GM18873 (cell line): ENCODE data around the gene RUVBL1.
A peak's percentile ranks its signal among the peaks of the same experiment; 100 is the strongest.

Experiments used
- ATAC-seq: cut with Tn5 transposase; IDR thresholded peaks from one replicate; pipeline ENCODE4 v1.9.1; 2021; ENCODE audit warnings: mild to moderate bottlenecking, moderate library complexity, moderate number of reproducible peaks; ENCODE audit not compliant: unreplicated experiment, low FRiP score

RUVBL1 gene

DNA sequence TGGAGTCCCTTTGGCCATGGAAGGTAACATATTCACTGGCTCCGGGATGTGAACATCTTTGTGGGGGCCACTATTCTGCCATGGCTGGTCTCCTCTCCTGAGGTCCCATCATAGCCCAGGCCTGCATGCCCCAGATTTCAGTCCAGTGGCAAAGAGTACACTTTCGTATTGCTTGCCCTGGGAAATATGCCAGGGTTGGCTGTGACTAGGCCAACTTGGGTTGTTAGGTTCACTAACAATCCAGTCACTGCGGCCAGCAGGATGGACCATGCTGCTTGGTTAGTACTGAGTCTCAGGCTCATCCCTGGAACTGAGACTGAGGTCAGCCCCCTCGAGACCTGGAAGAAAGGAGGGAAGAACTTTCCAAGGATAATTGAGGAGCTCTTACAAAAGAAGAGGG lies 19.9 kb upstream of the RUVBL1 start:
- no peak for ATAC-seq

DNA sequence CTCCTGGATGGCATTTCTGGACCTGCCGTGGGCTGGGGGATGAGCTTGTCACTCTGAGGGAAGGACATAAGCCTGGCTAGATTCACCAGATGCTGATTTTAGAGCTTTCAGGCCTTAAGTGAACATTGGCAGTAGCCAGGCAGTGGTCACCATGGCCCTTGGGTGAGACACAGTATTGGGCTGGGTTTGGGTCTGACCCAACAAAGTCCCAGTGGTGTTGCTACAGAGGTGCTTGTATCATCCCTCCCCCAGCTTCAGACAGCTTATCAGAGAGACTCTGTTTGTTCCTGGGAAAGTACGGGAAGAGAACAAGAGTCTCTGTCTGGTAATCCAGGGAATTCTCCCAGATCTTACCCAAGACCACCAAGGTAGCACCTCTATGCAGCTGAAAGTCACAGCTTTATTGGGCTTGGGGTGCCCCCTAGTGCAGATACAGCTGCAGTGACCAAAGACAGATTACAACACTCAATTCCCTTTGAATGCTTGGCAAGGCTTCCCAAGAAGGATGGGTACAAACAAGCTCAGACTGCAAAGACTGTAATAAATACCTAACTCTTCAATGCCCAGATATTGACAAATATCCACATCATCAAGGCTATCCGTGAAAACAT lies 9.8 kb upstream of the RUVBL1 start:
- no peak for ATAC-seq

DNA sequence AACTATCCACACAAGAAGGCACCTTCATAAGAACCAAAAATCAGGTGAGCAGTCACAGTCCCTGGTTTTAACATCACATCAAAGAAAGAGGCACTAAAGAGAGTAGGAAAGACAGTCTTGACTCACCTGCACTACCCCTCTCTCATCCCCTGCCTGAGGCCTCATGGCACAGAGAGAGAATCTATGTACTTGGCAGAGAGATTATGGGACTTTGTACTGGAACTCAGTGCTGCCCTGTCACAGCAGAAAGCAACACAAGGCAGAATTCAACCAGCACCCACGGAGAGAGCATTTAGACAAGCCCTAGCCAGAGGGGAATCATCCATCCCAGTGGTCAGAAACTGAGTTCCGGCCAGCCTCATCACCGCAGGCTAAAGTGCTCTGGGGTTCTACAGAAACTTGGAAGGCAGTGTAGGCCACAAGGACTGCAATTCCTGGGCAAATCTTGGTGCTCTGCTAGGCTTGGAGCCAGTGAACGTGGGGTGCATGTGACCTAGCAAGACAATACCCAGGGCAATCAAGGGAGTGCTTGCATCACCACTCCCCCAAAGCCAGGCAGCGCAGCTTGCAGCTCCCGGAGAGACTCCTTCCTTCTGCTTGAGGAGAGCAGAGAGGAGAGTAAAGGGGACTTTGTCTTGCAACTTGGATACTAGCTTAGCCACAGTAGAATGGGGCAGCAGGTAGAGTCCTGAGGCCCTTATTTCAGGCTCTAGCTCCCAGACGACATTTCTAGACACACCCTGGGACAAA lies 8.5 kb upstream of the RUVBL1 start:
- ATAC-seq = no peak

DNA sequence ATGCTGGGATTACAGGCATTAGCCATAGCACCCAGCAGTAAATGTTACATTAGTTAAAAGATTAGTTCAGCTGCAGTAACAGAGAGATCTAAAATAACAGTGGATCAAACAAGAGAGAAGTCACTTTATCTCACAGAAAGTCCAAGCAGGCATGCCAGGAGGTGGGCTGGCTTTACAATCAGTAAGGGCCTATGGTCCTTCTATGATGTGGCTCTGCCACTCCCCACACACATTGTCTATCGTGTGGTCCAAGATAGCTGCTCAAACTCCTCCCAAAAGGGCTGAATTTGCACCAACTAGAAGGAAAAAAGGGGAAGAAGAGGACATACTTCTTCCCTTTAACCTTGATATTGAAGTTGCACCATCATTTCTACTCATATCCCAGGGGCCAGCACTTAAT lies 4.6 kb upstream of the RUVBL1 start:
- ATAC-seq = no peak

DNA sequence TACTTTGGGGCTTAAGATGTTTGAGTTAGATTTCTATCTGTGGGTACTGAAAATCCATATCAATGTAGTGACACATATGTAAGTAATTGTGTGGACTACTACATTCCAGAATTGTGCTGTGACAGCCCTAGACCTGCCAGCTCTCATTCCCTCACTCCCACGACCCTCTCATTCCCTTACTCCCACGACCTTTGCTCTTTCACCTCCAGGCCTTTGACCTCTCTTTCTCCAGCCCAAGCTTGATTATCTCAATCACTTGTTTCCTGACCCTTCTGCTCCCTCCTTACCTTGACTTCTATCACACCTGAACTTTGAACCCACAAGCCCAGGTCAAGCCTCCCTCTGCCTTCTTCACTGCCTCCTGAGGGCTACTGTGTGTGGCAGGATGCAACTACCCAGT lies 3.6 kb upstream of the RUVBL1 start:
- no peak for ATAC-seq

DNA sequence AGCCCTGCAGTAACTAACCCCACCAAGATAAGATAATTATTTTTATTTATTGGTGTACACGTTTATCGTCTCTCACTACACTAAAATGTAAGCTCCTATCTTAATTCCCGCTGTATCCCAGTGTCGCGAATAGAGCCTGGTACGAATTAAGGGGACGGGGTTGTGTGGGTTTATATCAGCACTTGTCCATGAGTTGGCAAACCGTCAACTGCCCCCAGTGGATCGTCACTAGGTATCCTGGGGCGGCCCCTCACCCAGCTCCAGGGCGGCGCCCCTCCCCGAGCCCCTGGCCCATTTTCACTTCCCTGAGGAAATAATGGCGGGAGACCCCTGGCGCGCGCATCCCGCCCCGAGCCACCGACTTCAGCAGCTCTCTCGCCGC lies 465 bp downstream of the RUVBL1 start:
- no peak for ATAC-seq

DNA sequence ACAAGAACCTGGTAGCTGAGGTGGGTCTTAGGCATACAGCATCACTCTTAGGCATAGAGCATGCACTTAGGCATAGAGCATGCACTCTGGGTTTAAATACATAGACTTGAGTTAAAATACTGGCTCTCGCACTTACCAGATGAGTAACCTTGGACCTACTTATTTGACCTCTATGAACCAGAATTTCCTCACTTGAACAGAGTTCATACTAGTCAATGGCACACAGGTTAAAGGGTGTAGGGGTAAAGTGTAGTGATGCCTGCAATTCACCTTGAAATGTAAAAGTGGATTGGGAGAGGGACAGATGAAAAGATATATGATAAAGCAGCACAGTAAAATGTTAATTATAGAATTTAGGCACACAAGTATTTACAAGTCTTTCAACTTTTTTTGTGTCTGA lies 1.6 kb downstream of the RUVBL1 start:
- ATAC-seq = no peak

DNA sequence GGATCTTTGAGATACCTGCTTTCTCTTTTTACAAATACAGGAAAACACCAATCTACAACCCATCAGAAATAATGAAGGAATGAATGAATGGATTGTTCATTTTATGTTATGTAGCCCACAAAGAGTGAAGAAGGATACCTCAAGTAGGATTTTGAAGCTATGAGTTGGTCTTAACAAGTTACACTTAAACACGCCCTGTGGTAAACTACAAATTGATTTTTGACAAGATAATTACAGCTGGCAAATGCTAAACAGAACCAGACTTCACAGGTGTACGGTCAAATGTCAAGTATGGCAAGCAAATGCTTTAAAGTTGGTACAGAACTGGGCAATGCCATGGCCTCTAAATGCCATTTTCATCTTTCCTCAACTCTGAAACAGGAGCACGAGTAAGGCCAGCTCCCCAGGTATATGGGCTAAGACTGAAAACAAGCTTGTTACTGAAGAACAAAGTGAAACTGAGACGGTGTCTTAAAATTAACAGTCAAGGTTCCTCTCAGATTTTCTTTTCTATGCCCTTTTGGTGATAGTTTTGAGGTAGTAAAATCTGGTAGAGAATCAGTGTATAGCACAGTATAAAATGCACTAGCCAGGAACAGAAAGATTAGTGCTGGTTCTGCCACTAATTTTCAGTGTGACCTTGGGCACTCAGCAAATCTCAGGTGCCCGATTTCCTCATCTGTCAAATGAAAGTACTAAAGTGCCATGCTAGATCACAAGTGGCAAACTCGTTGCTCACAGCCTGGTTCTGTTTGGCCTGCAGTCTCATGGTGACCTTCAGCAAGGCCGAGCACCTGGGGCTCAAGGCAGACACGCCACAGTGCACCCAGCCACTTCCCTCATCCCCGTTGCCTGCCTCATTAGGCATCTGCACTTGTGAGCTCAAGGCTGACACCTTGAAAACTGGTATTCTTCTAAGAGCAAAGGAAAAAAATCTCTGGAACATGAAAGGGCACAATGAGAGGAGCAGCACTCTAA lies 9.5 kb downstream of the RUVBL1 start:
- no peak for ATAC-seq

DNA sequence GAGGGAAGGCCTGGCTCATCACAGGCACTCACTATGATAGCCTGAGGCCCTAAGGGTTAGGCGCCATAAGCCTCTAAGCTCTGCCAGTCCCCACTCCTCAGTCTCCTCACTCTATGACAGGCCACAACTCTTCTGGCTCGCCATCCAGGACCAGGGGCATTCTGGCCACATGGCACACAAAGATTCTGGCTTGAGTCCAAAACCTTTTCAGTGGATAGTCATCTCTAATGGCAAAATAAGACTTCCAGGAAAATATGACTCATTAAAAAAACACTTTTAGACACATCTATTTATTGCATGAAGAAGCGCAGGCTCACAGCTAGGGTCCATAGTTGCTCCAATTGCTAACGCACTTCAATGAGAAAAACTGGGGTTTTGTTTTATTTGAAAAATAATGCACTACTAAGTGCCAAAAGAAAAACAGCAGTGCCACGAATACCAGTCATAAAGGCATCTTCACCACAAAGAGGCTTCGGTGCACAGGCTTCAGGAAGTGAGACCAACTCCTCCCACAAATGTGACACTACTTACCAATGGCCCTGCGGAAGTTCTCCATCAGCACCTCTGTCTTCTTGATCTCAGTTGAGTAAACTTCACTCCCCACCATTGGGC lies 11.1 kb downstream of the RUVBL1 start:
- no peak for ATAC-seq

DNA sequence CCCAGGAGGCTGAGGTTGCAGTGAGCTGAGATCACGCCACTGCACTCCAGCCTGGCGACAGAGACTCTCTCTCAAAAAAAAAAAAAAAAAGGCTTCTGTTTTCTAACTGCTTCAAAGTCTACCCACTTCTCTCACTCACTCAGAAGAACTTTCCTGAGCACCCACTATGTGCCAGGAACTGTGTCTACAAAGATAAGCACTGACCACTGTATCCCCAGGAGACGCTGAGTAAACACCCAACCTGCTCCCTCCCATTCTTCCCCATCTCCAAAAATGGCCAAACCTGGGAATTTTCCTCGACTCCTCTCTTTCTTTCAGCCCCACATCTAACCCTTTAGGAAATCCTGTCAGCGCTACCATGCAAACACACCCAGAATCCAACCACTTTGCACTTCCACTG lies 12.5 kb downstream of the RUVBL1 start:
- no peak for ATAC-seq

DNA sequence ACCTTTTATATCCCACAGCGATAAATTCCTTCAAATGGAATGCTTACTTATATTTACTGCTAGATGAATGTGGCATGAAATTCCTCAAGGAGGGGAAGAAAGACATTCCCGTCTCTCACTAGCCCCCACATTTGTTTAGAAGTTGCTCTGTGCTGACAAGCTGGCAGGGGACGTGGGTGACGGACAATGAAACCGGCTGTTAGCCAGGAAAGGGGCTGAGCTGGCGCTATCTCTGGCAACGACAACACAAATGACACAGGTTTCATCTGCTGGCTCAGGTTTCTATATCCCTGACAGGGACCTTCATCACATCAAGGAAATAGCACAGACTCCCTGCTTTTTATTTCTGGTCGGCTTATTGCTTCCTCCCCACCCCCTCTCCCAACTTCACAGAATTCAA lies 15.8 kb downstream of the RUVBL1 start:
- ATAC-seq = no peak

DNA sequence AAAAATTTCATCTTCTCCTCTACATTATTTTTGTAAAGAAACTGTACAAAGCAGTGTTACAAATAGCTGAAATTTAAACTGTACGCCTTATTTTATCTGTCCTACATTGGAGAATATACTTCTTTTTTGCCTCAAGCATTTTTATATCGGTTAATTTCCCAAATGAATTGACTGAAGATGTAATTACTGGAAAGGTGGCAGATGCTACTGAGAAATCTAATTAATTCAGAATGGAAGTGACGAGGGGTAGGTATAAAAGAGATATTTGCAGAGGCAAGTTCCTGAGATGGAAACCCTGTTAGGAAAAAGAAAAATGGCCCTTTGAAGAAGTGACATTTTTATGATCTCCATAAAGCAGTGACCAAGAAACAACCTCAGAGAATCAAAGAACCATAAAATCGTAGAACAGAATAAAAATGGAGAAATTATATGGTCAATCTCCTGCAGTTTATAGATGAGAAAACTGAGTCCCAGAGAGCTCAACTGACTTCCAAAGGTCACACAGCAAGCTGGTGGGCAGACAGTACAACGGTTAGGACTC lies 20.4 kb downstream of the RUVBL1 start:
- no peak for ATAC-seq

DNA sequence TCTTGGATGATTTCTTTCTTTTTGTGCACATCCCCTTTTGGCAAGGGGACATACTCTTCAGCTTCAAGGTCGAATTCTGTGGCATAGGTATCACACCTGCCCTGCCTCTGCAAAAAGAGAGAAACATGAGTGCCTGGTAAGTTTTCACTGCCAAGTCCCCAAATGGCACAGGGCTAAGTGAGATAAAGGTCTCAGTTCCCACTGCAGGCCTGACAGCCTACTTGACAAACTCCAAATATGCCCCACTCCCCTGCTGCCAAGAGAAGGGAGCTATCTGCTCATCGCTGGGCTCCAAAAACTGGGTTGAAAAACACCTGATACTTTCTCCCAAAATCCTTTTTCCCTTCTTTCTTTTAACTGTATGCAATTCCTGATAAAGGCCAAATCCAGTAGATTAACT lies 23.0 kb downstream of the RUVBL1 start:
- ATAC-seq = no peak

DNA sequence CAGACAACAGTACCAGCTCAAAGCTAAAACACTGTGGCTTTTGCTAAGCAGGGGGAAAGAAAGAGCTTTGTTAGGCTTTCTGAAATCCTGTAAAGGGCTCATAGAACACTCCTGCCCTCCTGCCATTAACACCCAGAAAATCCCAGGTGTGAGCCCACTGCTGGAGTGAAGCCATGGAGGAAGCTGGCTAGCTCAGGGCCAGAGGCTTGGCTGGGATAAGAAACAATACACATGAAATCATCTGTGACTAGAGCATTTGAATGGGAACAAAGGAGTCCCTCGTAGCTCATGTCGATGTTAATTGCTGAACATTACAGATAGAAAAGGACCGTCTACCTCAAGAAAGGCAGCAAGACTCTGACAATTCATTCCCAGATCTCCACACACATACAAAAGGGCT lies 23.5 kb downstream of the RUVBL1 start:
- ATAC-seq = no peak

DNA sequence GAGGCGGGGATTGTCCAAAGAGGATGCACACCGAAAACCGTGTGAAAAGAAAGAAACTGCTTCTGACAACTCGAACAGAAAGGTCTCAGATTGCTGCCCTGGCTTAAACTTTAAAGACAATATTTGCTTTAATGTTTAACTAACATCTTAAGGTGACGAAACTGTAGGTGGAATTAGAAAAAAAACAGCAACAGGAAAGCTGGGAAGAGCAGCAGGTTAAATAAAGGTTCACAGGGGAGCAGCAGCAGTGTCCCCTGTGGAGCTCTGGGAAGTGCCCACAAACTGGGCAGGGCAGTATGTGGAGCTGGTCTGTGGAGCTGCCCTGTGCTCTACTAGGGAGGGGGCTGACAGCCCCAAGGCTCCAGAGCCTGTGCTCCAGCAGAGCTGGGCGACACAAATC lies 25.4 kb downstream of the RUVBL1 start:
- no peak for ATAC-seq

DNA sequence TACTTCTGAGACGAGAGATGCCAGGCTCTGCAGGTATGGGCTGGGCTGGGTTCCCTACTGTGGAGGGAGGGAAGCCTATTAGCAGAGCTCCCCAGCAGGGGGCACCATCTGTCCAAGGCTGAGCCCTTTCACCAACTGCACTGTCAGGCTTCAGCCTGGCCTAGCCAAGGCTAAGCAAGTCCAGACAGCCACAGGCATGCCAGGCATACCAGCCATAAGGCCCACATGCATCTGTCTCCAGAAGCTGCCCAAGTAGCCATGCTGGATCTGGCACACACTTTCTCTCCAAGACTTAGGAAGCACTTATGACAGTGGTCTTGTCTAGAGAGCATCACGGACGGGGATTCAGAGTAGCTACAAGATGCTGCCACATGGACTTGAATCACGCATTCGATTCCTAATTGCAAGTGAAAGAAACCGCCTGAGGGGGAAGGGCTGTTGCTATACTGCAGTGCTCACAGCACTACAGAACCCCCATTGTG lies 28.3 kb downstream of the RUVBL1 start:
- ATAC-seq = peak; percentile 54

DNA sequence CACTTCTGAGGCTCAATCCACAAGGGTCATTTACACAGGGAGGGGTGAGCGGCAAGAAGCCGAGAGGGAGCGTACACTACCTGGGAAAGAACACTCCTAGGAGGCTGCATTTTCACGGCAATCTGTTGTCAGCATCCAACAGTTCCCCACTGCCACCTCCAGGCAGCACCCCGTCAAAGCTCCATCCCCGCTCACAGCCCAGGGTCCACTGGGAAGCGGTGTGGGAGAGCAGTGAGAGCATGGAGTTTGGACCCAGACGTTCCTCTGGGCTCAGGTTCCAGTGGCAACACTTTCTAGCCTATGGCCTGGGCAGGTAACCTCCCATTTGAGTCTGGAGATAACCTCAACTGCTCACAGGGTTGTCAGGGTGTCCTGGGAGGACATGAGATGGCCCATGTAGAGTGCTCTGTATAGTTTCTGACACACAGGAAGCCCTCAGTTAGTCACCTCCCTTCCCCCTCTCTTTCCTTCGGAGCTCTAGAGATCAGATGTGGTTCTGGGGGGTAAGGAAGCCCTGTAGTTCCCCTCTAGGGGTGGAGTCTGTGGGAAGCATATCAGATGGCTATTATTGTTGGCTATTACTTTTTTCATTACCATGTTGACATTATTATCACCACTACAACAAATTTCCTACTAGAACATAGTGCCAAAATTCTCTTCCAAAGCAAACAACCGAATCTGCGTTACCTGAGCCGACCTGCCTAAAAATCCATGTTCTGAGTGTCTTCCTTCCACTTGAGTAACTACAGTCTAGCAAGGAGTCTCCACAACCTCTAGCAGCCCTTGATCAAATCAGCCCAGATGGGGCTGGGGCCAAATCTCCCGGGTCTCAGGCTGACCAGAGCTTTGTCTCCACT lies 29.1 kb downstream of the RUVBL1 start:
- ATAC-seq = no peak

DNA sequence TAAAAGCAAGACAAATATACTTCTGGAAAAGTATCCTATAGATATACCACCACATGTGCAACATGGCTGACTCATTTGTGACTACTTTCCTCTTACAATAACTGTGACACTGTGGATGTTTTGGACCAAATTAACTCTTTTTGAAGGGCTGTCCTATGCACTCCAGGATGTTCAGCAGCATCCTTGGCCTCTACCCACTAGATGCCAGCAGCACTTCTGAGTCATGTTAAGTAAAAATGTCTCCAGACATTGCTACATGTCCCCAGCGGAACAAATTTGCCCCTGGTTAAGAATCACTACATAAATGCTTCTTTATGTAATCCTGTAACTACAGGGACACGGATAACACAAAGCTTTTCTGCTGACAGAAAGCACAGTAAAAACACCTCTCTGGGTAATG lies 32.0 kb downstream of the RUVBL1 start:
- ATAC-seq = no peak

DNA sequence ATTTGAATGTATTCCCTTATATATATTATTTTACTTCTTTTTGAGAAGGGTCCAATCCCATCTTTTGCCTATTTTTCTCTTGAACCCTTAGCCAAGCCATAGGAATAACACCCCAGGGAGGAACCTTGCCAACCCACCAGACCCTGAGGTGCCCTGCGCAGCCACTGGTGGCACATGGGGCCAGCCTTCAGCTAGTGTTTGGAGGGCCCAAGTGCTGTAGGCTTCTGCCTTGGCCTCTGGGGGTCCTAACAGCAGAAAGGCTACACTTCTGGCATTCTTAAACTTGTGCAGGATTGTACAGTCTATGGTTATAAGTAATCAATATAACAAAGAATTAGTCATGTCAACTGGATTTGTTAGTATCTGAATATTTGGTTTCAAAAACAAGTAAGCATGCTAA lies 34.5 kb downstream of the RUVBL1 start:
- ATAC-seq = no peak

DNA sequence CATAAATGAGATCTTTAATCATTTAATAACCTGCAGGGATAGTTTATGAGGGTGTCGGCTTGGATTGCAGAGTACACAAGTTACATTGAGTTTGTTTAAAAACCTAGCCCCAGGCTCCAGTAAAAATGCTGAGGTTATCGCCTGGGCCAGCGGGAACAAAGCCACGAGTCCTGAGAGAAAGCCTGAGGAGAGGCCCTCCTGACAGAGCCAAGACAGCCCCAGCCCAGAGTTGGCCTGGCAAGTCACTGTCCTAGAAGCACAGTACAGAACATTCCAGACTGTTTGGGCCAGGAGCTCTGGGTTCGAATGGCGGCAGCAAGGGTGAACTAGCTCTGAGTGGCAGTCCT lies 39.0 kb downstream of the RUVBL1 start:
- ATAC-seq = no peak
